NCI-H526 treated with DMSO at 0.1 percent for 48 hours (cell line): ENCODE results near the gene YIF1B.

Source experiments
- DNase-seq: peaks from one replicate; lab custom pipeline; 2025; lab: John Stamatoyannopoulos, UW

The YIF1B gene

GRCh38 chr19:38304866-38305429 lies 10.8 kb downstream of the YIF1B start:
- peak; percentile 10 for DNase-seq

GRCh38 chr19:38304352-38304865 lies 11.3 kb downstream of the YIF1B start:
- no peak for DNase-seq

GRCh38 chr19:38303517-38304351 lies 12.0 kb downstream of the YIF1B start, which contains the start of gene C19orf33:
Gene C19orf33 (plus strand): TSS chr19:38304251. CDS start chr19:38304262, 11 bp downstream.
- DNase-seq: no peak

- no peak for DNase-seq
Measured at GRCh38 chr19:38298821-38299680, 16.7 kb downstream of the YIF1B start.

GRCh38 chr19:38294090-38294489 lies 21.7 kb downstream of the YIF1B start:
- no peak for DNase-seq

GRCh38 chr19:38293281-38293680 lies 22.5 kb downstream of the YIF1B start:
- DNase-seq: no peak

- DNase-seq: no peak
Measured at GRCh38 chr19:38291855-38292254, 23.9 kb downstream of the YIF1B start.

- DNase-seq: no peak
Measured at GRCh38 chr19:38290631-38291147, 25.1 kb downstream of the YIF1B start.

GRCh38 chr19:38289955-38290354 lies 25.8 kb downstream of the YIF1B start:
- DNase-seq: no peak

- DNase-seq: no peak
Measured at GRCh38 chr19:38288123-38288855, 27.5 kb downstream of the YIF1B start.

GRCh38 chr19:38287604-38288003 lies 28.1 kb downstream of the YIF1B start:
- DNase-seq: no peak

- DNase-seq: no peak
Measured at GRCh38 chr19:38285567-38285966, 30.2 kb downstream of the YIF1B start.

GRCh38 chr19:38284422-38284821 lies 31.3 kb downstream of the YIF1B start:
- no peak for DNase-seq

GRCh38 chr19:38283271-38283670 lies 32.5 kb downstream of the YIF1B start:
- DNase-seq: no peak

GRCh38 chr19:38281811-38282566 lies 33.8 kb downstream of the YIF1B start:
- DNase-seq: no peak

- DNase-seq: no peak
Measured at GRCh38 chr19:38280030-38280921, 35.5 kb downstream of the YIF1B start.

GRCh38 chr19:38278751-38279150 lies 37.0 kb downstream of the YIF1B start:
- no peak for DNase-seq

GRCh38 chr19:38277969-38278680 lies 37.6 kb downstream of the YIF1B start:
- no peak for DNase-seq

GRCh38 chr19:38277549-38277948 lies 38.2 kb downstream of the YIF1B start:
- no peak for DNase-seq
